HepG2 (cell line): ENCODE results near the gene CRADD. TPM values are rescaled to one million over a fixed set of nuclear protein-coding genes. Genes with fewer than 3 reads are reported as not detected.
A peak's percentile ranks its signal among the peaks of the same experiment; 100 is the strongest.

ENCODE experiments used
- ATAD3A ChIP-seq: sonication (generic); formaldehyde crosslinking; IDR thresholded peaks from 2 replicates; pipeline ENCODE4 v1.4.0; 2020; ENCODE audit warnings: missing genetic modification reagents
- ATF1 ChIP-seq: IDR thresholded peaks from 2 replicates; pipeline ENCODE4 v1.6.1; 2016; ENCODE audit warnings: mild to moderate bottlenecking, control low read depth
- CTCF ChIP-seq: sonication (generic); formaldehyde crosslinking; IDR thresholded peaks from 2 replicates; pipeline ENCODE4 v1.5.0; 2020; ENCODE audit warnings: mild to moderate bottlenecking, missing genetic modification reagents, moderate library complexity
- E2F5 ChIP-seq: sonication (generic); formaldehyde crosslinking; conservative IDR thresholded peaks from 2 replicates; pipeline ENCODE4 v1.4.0; 2020; ENCODE audit warnings: missing genetic modification reagents
- FOXP4 ChIP-seq: sonication (generic); formaldehyde crosslinking; IDR thresholded peaks from 2 replicates; pipeline ENCODE4 v1.4.0; 2020; ENCODE audit warnings: missing genetic modification reagents
- KMT2B ChIP-seq: IDR thresholded peaks from 2 replicates; pipeline ENCODE4 v1.6.1; 2016; ENCODE audit warnings: missing genetic modification reagents, missing compliant biosample characterization
- LBX2 ChIP-seq: sonication (generic); formaldehyde crosslinking; IDR thresholded peaks from 2 replicates; pipeline ENCODE4 v1.5.0; 2020; ENCODE audit warnings: missing genetic modification reagents, mild to moderate bottlenecking, borderline replicate concordance
- MED1 ChIP-seq: sonication (generic); formaldehyde crosslinking; IDR thresholded peaks from 2 replicates; pipeline ENCODE4 v1.4.0; 2020; ENCODE audit warnings: missing genetic modification reagents
- NCOA1 ChIP-seq: sonication (generic); formaldehyde crosslinking; IDR thresholded peaks from 2 replicates; pipeline ENCODE4 v1.9.0; 2021; ENCODE audit warnings: missing genetic modification reagents
- NKX3-1 ChIP-seq: sonication (generic); formaldehyde crosslinking; IDR thresholded peaks from 2 replicates; pipeline ENCODE4 v1.5.0; 2020; ENCODE audit warnings: missing genetic modification reagents
- STAG1 ChIP-seq: sonication (generic); formaldehyde crosslinking; IDR thresholded peaks from 2 replicates; pipeline ENCODE4 v1.4.0; 2020; ENCODE audit warnings: missing genetic modification reagents
- TIGD3 ChIP-seq: sonication (generic); formaldehyde crosslinking; IDR thresholded peaks from 2 replicates; pipeline ENCODE4 v1.5.1; 2020; ENCODE audit warnings: mild to moderate bottlenecking, missing genetic modification reagents, borderline replicate concordance
- TOE1 ChIP-seq: sonication (generic); formaldehyde crosslinking; IDR thresholded peaks from 2 replicates; pipeline ENCODE4 v1.4.0; 2020; ENCODE audit warnings: mild to moderate bottlenecking, missing genetic modification reagents
- U2AF2 ChIP-seq: fragments of 200-400 bp; formaldehyde crosslinking; IDR thresholded peaks from 2 replicates; pipeline ENCODE4 v1.6.1; 2017; ENCODE audit warnings: low read depth, mild to moderate bottlenecking, low read length
- ZMYM4 ChIP-seq: sonication (generic); formaldehyde crosslinking; IDR thresholded peaks from 2 replicates; pipeline ENCODE4 v1.8.1; 2023; ENCODE audit warnings: mild to moderate bottlenecking, missing genetic modification reagents
- ZNF251 ChIP-seq: sonication (generic); formaldehyde crosslinking; IDR thresholded peaks from 2 replicates; pipeline ENCODE4 v1.9.0; 2021; ENCODE audit warnings: mild to moderate bottlenecking, missing genetic modification reagents
- ZNF292 ChIP-seq: sonication (generic); formaldehyde crosslinking; IDR thresholded peaks from 2 replicates; pipeline ENCODE4 v1.8.1; 2022; ENCODE audit warnings: mild to moderate bottlenecking, low read depth, missing genetic modification reagents, borderline replicate concordance
- ZNF639 ChIP-seq: conservative IDR thresholded peaks from 2 replicates; pipeline ENCODE4 v1.6.1; 2018; ENCODE audit warnings: missing genetic modification reagents
- ZNF709 ChIP-seq: sonication (generic); formaldehyde crosslinking; IDR thresholded peaks from 2 replicates; pipeline ENCODE4 v1.5.0; 2020; ENCODE audit warnings: mild to moderate bottlenecking, missing genetic modification reagents
- ZNF770 ChIP-seq: sonication (generic); formaldehyde crosslinking; IDR thresholded peaks from 2 replicates; pipeline ENCODE4 v1.5.0; 2020; ENCODE audit warnings: mild to moderate bottlenecking, missing genetic modification reagents
- polyA plus RNA-seq, 8 experiments: library from polyadenylated mRNA; depleted of rRNA in 3 of 8; stranded (reverse) in 7 of 8; unstranded in 1 of 8; fragments of >200 nt; fragmentation: Illumina TruSeq in 4 of 8; extraction: Trizol in 4 of 8; gene quantifications; 2 replicates each; pipeline versions ENCODE4 v1.2.1 to v1.2.3, GENCODE V29; 2011 to 2016; ENCODE audit warnings: low read depth in 4 of 8, missing spikeins in 1 of 8, mixed read lengths in 1 of 8; ENCODE audit not compliant: insufficient read depth in 1 of 8
- total RNA-seq, 5 experiments: library from RNA; depleted of rRNA; stranded (reverse); fragments of >200 nt; fragmentation: Illumina TruSeq; extraction: Trizol; gene quantifications; 2 replicates each; pipeline ENCODE4 v1.2.3, GENCODE V29; 2016; ENCODE audit warnings: low read depth in 1 of 5

The CRADD gene
- total and polyA plus RNA-seq, 2 of the 13 experiments (the other 11 are each of a cell fraction or from before 2014, with no cell fraction given), result 12.4 to 18.8 TPM

GRCh38 chr12:93727195-93727811, 50.1 kb downstream of the CRADD start (continued):
- TF ChIP-seq MED1 (CRISPR knock-in tag), result no peak
- no peak for TF ChIP-seq U2AF2
- TF ChIP-seq CTCF, result 0 out of 2 replicates have a peak, but pooled peaks have one; percentile 12
- no peak for TF ChIP-seq NKX3-1
- peak; percentile 69; the same call in 1 of the 2 replicates for TF ChIP-seq ZNF292 (CRISPR knock-in tag)
- TF ChIP-seq TIGD3 (CRISPR knock-in tag), result no peak
- TF ChIP-seq FOXP4 (CRISPR knock-in tag), result no peak
- no peak for TF ChIP-seq LBX2 (CRISPR knock-in tag)
- peak; percentile 26; the same call in 1 of the 2 replicates for TF ChIP-seq ZMYM4
- no peak for TF ChIP-seq E2F5 (CRISPR knock-in tag)
- TF ChIP-seq KMT2B, result no peak
- no peak for TF ChIP-seq ZNF639 (CRISPR knock-in tag)
- TF ChIP-seq ZNF709, result 0 out of 2 replicates have a peak, but pooled peaks have one; percentile 26
- no peak for TF ChIP-seq ATF1 (CRISPR knock-in tag)
- TF ChIP-seq ATAD3A, result no peak
- no peak for TF ChIP-seq ZNF251 (CRISPR knock-in tag)
- TF ChIP-seq ZNF770, result no peak
- peak; percentile 5; the same call in 1 of the 2 replicates for TF ChIP-seq STAG1 (CRISPR knock-in tag)
- no peak for TF ChIP-seq NCOA1 (CRISPR knock-in tag)
- TF ChIP-seq TOE1 (CRISPR knock-in tag), result no peak
- TF ChIP-seq, all 625 proteins: peak for 7
